ENCODE results near the gene RHO. TPM values are rescaled to one million over a fixed set of nuclear protein-coding genes. Genes with fewer than 3 reads are reported as not detected.
"Not testable (repeated sequence)": the region's sequence is repeated elsewhere in the genome, so short reads cannot be mapped to it uniquely, and the experiment has no call there.

RHO gene
- not detected for polyA plus RNA-seq (ENCODE audit: low read depth in 6 of 6)

DNA sequence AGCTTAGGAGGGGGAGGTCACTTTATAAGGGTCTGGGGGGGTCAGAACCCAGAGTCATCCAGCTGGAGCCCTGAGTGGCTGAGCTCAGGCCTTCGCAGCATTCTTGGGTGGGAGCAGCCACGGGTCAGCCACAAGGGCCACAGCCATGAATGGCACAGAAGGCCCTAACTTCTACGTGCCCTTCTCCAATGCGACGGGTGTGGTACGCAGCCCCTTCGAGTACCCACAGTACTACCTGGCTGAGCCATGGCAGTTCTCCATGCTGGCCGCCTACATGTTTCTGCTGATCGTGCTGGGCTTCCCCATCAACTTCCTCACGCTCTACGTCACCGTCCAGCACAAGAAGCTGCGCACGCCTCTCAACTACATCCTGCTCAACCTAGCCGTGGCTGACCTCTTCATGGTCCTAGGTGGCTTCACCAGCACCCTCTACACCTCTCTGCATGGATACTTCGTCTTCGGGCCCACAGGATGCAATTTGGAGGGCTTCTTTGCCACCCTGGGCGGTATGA lies at the start of gene RHO:
Gene RHO (plus strand): TSS at position 51 of the 512 bp plus-strand sequence. CDS start 95 bp downstream, at position 146.
- Mint-ChIP-seq H3K36me3 (no peaks in the 10 kb centered on the region), H3K4me3 (peak within 1 kb of the TSS in 1 of 8 donors; percentile 44), H3K9me3 (no peaks in the 10 kb centered on the region), H3K27ac (peak within 1 kb of the TSS in 3 of 6 donors; percentile 60 to 82 (median 78)), H3K4me1 (peaks cover 14 to 21% (median 16%) of the 10 kb centered on the region in 3 donors), H3K27me3 (peaks cover 0 to 9% (median 0%) of the 10 kb centered on the region in 3 donors)
- DNase-seq: no peak
- no peak for ATAC-seq (ENCODE audit: low read depth in 2 of 2)

- not testable (repeated sequence) for ATAC-seq (ENCODE audit: low read depth in 2 of 2); DNase-seq; H3K4me1 Mint-ChIP-seq; H3K4me3 Mint-ChIP-seq; H3K9me3 Mint-ChIP-seq; H3K27me3 Mint-ChIP-seq
- Mint-ChIP-seq H3K36me3 (peaks cover 16 to 26% of the 10 kb centered on the region in 2 donors), H3K27ac (peak overlapping the region in 1 of 6 donors; percentile 87)
Observed at GRCh38 chr3:129481225-129481765, 47.1 kb upstream of the RHO start.

DNA sequence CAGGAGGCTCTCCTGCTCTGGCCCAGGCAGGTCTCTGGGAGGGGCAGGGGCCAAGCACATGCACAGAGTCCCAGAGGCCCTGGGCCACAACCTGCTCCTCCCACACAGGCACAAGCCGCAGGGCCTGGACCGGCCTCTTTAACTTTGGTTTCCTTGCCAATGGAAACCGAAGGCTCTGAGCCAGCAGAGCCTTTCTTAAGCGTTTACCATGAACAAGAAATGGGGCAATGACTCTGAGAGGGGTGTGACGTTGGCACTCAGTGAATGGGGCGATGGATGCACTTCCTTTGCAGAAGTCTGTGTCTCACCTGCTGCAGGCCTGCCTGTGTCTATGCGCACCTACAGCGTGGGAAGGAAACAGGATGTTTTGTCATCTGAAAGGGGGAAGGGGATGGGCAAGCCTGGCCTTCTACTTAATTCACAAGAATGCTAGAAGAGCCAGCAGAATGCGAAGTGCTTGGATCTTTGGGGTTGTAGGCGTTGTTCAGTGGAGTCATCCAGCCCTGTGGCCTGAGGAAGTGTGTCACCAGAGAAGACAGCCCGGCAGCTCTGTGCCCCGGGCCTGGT lies 46.6 kb upstream of the RHO start:
- Mint-ChIP-seq H3K36me3 (peaks cover 11 to 21% of the 10 kb centered on the region in 2 donors), H3K27me3 (no peaks in the 10 kb centered on the region), H3K27ac (peak overlapping the region in 1 of 6 donors; percentile 37), H3K9me3 (no peaks in the 10 kb centered on the region), H3K4me3 (no peak overlapping the region), H3K4me1 (peaks cover 0 to 2% (median 0%) of the 10 kb centered on the region in 3 donors)
- DNase-seq: no peak
- no peak for ATAC-seq (ENCODE audit: low read depth in 2 of 2)

- Mint-ChIP-seq H3K27ac (no peak overlapping the region), H3K4me3 (no peak overlapping the region), H3K27me3 (no peaks in the 10 kb centered on the region), H3K9me3 (no peaks in the 10 kb centered on the region), H3K36me3 (peaks cover 4 to 19% of the 10 kb centered on the region in 2 donors), H3K4me1 (peaks cover 0 to 2% (median 0%) of the 10 kb centered on the region in 3 donors)
- no peak for DNase-seq
- ATAC-seq (ENCODE audit: low read depth in 2 of 2): no peak
Observed at GRCh38 chr3:129482721-129483120, 45.7 kb upstream of the RHO start.

- DNase-seq: no peak
- H3K4me1 Mint-ChIP-seq: peaks cover 0 to 2% (median 0%) of the 10 kb centered on the region in 3 donors
- peak overlapping the region in 2 of 6 donors; percentile 37 to 71 for H3K27ac Mint-ChIP-seq
- H3K36me3 Mint-ChIP-seq: peaks cover 0 to 19% of the 10 kb centered on the region in 2 donors
- no peak overlapping the region for H3K4me3 Mint-ChIP-seq
- ATAC-seq (ENCODE audit: low read depth in 2 of 2): no peak
- no peaks in the 10 kb centered on the region for H3K27me3 Mint-ChIP-seq
- no peaks in the 10 kb centered on the region for H3K9me3 Mint-ChIP-seq
Observed at GRCh38 chr3:129483870-129484269, 44.6 kb upstream of the RHO start.

DNA sequence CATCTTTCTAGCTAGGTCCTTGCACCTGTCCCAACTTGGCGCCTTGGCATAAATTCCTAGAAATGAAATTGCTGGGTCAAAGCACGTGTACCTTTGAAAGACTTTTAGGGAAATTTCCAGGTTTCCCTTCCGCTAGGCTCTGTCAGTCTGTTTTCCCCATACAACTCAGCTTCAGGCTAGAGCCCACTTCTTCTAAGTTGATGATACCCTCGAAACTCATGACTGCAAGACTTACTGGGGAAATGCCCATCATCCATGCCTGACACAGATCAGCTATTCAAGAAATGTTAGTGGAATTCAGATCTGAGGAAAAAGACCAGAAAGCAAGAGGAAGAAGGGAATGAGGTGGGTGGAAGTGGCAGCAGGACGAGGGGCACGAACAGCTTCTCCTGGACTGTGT lies 43.3 kb upstream of the RHO start:
- H3K27ac Mint-ChIP-seq: not testable (repeated sequence)

DNA sequence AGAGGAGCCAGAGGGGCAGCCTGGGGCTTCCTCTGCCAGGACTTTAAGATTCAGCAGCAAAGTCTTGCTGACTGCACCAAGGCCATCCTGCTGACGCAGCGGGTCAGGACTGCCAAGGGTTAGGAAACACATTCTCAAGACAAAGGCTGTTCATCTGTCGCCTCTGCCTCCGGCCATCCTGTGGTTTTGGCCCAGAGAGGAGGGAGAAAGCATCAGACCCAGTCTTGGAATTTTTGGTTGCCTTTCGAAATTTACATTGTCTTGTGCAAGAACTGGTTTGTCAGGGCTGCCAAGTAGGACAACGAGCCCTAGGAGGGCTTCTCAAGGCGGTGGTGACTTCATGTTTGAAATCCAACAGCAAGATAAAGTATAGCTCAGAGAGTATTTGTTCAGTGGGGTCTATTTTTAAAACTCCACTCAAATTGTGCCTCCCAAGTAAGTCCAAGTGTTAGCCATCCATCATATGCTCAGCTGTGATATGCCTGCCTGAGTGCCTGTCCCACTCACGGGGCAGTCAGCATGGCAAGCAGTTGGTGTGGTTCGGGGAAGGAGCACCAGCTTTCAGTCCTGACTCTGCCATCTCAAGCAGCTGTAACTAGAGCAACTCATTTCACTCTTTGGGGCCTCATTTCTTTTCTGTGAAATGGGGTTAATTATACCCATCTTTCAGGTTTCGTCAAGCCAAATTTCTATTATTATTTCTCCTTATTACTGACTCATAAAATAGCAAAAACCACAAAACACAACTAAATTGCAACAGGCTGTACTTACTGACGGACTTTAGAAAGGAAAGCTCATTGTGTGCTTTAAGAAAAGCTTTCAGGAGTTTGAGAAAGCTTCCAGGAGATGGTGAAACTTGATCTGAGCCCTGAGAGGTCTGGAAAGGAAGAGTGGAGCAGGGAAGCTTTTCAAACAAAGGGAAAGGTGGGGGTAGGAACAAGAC lies 42.4 kb upstream of the RHO start:
- Mint-ChIP-seq H3K27ac (peak overlapping the region in 2 of 6 donors; percentile 19 to 82), H3K4me3 (no peak overlapping the region), H3K36me3 (peaks cover 4 to 8% of the 10 kb centered on the region in 2 donors), H3K4me1 (no peaks in the 10 kb centered on the region), H3K9me3 (no peaks in the 10 kb centered on the region), H3K27me3 (no peaks in the 10 kb centered on the region)
- no peak for DNase-seq
- no peak for ATAC-seq (ENCODE audit: low read depth in 2 of 2)

More for the DNA sequence above, 43.3 kb upstream of the RHO start:
- not testable (repeated sequence) for ATAC-seq (ENCODE audit: low read depth in 2 of 2); H3K9me3 Mint-ChIP-seq; H3K4me3 Mint-ChIP-seq; H3K4me1 Mint-ChIP-seq; DNase-seq; H3K27me3 Mint-ChIP-seq
- H3K36me3 Mint-ChIP-seq: peaks cover 4 to 13% of the 10 kb centered on the region in 2 donors

DNA sequence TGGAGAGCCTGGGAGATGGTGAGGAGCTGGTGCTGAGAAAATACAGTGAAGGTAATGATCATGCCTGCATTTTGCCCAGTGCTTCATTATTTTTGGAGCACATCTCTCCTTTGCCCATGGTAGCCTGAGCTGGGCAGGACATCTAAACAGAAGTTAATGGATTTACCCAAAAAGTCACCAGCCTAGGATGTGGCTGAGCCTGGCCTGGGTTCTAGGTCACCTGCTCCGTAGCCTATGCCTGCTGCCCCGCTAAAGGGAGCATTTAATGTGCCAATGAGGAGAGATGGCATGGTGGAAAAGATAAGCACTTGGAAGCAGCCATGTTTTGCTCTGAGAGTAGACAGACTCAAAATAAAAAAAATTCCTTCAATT lies 41.8 kb upstream of the RHO start:
- no peak for DNase-seq
- Mint-ChIP-seq H3K27me3 (no peaks in the 10 kb centered on the region), H3K9me3 (no peaks in the 10 kb centered on the region), H3K36me3 (peaks cover 4 to 8% of the 10 kb centered on the region in 2 donors), H3K4me1 (no peaks in the 10 kb centered on the region), H3K4me3 (no peak overlapping the region), H3K27ac (peak overlapping the region in 1 of 6 donors; percentile 19)
- no peak for ATAC-seq (ENCODE audit: low read depth in 2 of 2)

DNA sequence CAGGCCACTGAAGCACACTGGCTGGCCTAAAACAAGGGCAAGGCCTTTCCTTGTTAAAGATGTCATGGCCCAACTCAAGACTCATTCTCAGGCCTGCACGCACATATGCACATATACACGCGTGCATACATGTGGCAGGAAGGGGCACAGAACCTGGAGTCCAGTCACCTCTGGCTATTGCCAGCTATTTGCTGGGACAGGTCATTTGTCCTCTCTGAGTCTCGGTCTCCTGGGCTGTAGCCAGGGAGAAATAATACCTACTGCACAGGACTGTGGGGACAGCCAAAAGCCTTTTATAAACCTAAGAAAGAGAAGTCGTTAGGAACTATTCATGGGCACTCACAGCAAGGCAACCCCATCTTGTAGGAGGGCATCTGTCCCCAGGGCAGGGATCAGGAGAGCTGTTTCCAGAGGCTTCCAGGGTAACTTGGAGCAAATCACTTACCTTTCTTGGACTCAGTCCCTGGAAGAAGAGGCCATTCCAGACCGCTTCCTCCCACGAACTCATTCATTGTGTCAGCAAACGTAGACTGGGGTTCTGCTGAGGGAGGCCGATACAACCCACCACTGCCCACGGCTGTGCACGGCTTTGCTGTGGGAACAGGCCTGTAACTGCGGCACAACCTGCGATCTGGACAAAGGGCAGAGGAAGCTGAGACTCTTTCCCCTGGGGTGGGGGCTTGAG lies 41.1 kb upstream of the RHO start:
- no peak for DNase-seq
- no peak for ATAC-seq (ENCODE audit: low read depth in 2 of 2)
- no peaks in the 10 kb centered on the region for H3K4me1 Mint-ChIP-seq
- H3K36me3 Mint-ChIP-seq: peaks cover 4 to 8% of the 10 kb centered on the region in 2 donors
- H3K27me3 Mint-ChIP-seq: no peaks in the 10 kb centered on the region
- no peak overlapping the region for H3K27ac Mint-ChIP-seq
- H3K9me3 Mint-ChIP-seq: no peaks in the 10 kb centered on the region
- no peak overlapping the region for H3K4me3 Mint-ChIP-seq

- H3K9me3 Mint-ChIP-seq; ATAC-seq (ENCODE audit: low read depth in 2 of 2); H3K27me3 Mint-ChIP-seq; H3K27ac Mint-ChIP-seq; H3K4me1 Mint-ChIP-seq; H3K36me3 Mint-ChIP-seq; DNase-seq: not testable (repeated sequence)
- peak overlapping the region in 1 of 8 donors; percentile 59 for H3K4me3 Mint-ChIP-seq
Observed at GRCh38 chr3:129487868-129488335, 40.5 kb upstream of the RHO start.

DNA sequence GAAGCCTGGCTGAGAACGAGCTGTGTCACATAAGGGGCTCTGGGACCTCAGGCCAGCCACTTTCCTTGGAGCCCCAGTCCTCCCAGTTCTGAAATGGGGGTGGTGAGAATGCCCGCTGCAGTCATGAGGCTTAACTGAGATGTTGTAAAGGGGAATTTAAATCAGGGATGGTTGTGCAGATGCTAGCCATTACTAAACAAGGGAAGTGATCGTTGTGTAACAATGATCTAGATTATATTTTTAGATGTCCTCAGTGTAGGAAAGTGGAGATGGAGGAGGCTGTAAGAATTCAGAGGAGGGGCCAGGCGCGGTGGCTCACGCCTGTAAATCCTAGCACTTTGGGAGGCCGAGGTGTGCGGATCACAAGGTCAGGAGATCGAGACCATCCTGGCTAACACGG lies 39.2 kb upstream of the RHO start:
- DNase-seq; ATAC-seq (ENCODE audit: low read depth in 2 of 2); H3K4me1 Mint-ChIP-seq; H3K4me3 Mint-ChIP-seq; H3K27ac Mint-ChIP-seq; H3K27me3 Mint-ChIP-seq; H3K9me3 Mint-ChIP-seq; H3K36me3 Mint-ChIP-seq: not testable (repeated sequence)

DNA sequence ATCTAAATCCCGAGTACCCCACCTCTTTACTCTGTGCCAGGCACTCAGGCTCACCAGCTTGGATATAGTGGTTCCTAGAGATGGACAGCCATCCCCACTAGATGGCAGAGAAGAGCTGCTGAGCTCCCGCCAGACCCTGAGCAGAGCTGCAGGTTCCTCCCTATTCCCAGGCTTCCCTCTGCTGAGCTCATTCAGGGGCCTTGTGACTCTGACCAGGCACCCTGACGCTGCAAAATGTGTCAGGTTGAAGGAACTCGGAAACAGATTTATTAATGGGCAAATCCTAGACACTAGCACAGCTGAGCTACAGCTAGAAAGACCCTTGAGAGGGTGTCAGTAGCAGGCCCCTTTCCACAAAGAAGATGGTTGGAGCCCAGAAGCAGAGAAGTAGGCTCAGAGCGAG lies 38.2 kb upstream of the RHO start:
- ATAC-seq (ENCODE audit: low read depth in 2 of 2) (peak; percentile 92 to 98), DNase-seq (peak; percentile 48)
- H3K36me3 Mint-ChIP-seq: peaks cover 0 to 4% of the 10 kb centered on the region in 2 donors
- no peaks in the 10 kb centered on the region for H3K27me3 Mint-ChIP-seq
- H3K4me3 Mint-ChIP-seq: no peak overlapping the region
- peak overlapping the region in 1 of 6 donors; percentile 63 for H3K27ac Mint-ChIP-seq
- no peaks in the 10 kb centered on the region for H3K9me3 Mint-ChIP-seq
- H3K4me1 Mint-ChIP-seq: no peaks in the 10 kb centered on the region

GRCh38 chr3:129491077-129491476 lies 37.4 kb upstream of the RHO start:
- not testable (repeated sequence) for ATAC-seq (ENCODE audit: low read depth in 2 of 2); H3K4me3 Mint-ChIP-seq; H3K27me3 Mint-ChIP-seq; H3K4me1 Mint-ChIP-seq; DNase-seq; H3K9me3 Mint-ChIP-seq; H3K36me3 Mint-ChIP-seq
- peak overlapping the region in 1 of 6 donors; percentile 60 for H3K27ac Mint-ChIP-seq

All from naive B cell (primary cell).